HG03354 (cell line): Measurements from ENCODE around the gene ZCCHC17.

Source experiments
- ATAC-seq: cut with Tn5 transposase; IDR thresholded peaks from one replicate; pipeline ENCODE4 v1.9.1; 2021; ENCODE audit warnings: mild to moderate bottlenecking; ENCODE audit not compliant: unreplicated experiment, poor library complexity, severe bottlenecking

The ZCCHC17 gene

GRCh38 chr1:31412205-31412604, 115.4 kb downstream of the ZCCHC17 start:
- ATAC-seq: no peak

GRCh38 chr1:31412732-31413404, 116.0 kb downstream of the ZCCHC17 start, which contains the start of gene SERINC2:
SERINC2 (plus strand) TSS chr1:31413213; CDS start chr1:31413266, 53 bp downstream.
- ATAC-seq: peak; percentile 61

GRCh38 chr1:31413405-31414001, 116.7 kb downstream of the ZCCHC17 start:
- ATAC-seq: peak; percentile 43
